GM19468 (cell line): ENCODE measurements around the gene TRIM16.
"Not testable (repeated sequence)": the region's sequence is repeated elsewhere in the genome, so short reads cannot be mapped to it uniquely, and the experiment has no call there.

ENCODE experiments used
- ATAC-seq: cut with Tn5 transposase; IDR thresholded peaks from one replicate; pipeline ENCODE4 v1.9.1; 2021; ENCODE audit warnings: mild to moderate bottlenecking, moderate library complexity, moderate number of reproducible peaks; ENCODE audit not compliant: unreplicated experiment; ENCODE audit errors: extremely low read depth

TRIM16 gene

GRCh38 chr17:15659663-15660062 is 24.4 kb downstream of the TRIM16 start:
- no peak for ATAC-seq

DNA sequence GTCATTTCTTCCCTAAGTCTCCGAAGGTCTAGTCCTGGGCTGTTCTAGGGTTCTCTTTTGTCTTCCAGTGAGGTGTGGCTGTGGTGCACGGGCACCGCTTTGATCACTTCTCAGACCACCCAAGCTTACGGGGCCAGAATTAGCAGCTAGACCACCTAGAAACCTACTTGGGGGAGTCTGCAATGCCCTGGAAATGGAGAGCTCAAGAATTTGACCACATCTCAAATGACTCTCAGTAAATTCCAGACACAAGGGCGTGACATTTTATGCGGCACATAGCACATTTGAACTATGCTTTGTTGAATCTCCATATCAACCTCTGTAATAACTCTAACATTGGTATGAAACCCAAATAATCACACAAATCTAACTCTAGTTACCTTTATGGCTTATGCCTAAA is 24.9 kb downstream of the TRIM16 start:
- no peak for ATAC-seq

GRCh38 chr17:15658296-15658695 is 25.8 kb downstream of the TRIM16 start:
- no peak for ATAC-seq

- ATAC-seq = no peak
Observed at GRCh38 chr17:15657868-15658267, 26.2 kb downstream of the TRIM16 start.

GRCh38 chr17:15654886-15655561 is 29.1 kb downstream of the TRIM16 start:
- no peak for ATAC-seq

GRCh38 chr17:15654401-15654800 is 29.7 kb downstream of the TRIM16 start:
- ATAC-seq = not testable (repeated sequence)

- ATAC-seq = no peak
Observed at GRCh38 chr17:15652960-15653359, 31.2 kb downstream of the TRIM16 start.

DNA sequence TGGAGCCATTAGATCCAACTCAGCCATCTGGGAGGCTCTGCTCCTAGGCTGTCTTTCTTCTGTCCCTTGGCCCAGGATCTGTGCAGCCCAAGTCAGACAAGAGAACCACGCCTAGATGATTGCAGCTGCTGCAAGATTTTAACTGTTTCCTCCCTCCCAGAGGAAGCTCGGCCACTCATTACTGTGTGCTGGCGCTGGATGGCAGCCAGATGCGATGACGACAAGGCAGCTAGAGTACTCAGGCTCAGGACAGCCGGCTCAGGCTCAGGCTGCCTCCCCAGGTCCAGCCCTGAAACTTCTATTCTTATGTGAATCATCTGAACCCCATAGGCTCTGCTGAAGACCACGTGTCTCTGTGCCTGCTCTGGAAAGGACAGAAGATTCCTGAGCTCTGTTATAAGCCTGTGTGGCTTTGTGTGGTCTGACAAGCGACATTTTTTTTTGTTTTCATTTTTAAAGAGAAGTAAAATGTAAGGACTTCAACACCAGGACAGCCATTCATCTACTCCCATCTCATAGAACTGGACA is 32.5 kb downstream of the TRIM16 start:
- peak; percentile 71 for ATAC-seq

GRCh38 chr17:15650741-15651582 is 33.1 kb downstream of the TRIM16 start:
- ATAC-seq = no peak

DNA sequence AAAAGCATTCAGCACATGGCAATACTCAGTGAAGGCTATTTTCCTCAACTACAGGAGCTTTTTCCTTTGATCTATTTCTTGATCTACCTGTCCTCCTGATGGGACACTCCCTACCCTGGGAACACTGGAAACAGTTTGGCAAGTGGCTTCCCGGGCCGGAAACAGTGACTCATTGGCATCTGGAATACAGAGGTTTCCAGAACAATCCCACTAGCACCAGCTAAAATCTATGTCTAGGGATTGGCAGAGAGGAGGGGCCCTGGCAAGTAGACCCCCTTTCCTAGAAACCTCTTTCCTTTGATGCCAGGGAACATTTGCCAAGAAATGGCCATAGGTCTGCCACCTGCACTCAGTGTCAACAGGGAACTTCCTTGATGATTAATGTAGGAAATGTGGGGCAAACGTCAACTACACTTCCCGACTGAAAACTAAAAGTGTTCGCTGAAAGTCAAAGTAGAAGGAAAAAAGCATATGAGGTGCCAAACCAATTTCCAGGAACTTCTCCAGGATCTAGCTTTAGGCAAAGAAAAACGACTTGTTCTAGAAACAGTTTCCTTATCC is 34.2 kb downstream of the TRIM16 start:
- no peak for ATAC-seq

DNA sequence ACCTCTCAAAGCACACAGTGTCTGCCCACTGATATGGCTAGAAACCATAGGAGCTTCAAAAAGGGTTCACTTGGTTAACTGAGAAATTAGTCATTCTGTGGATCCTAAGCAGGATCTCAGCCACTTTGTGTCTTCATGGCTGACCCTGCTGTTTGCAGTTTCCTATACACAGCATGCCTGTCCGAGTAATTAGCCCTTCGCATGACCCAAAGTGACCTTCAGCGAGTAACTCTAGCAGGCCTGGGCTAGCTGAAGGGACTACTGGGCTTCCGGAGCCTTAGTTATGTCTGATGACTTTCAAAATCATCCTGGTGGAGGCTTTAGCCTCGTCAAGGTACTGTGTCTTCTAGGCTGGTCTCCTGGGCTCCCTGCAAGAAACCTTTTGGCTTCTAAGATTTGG is 35.7 kb downstream of the TRIM16 start:
- no peak for ATAC-seq

GRCh38 chr17:15645942-15646312 is 38.2 kb downstream of the TRIM16 start:
- not testable (repeated sequence) for ATAC-seq

GRCh38 chr17:15645099-15645941 is 38.8 kb downstream of the TRIM16 start:
- not testable (repeated sequence) for ATAC-seq

DNA sequence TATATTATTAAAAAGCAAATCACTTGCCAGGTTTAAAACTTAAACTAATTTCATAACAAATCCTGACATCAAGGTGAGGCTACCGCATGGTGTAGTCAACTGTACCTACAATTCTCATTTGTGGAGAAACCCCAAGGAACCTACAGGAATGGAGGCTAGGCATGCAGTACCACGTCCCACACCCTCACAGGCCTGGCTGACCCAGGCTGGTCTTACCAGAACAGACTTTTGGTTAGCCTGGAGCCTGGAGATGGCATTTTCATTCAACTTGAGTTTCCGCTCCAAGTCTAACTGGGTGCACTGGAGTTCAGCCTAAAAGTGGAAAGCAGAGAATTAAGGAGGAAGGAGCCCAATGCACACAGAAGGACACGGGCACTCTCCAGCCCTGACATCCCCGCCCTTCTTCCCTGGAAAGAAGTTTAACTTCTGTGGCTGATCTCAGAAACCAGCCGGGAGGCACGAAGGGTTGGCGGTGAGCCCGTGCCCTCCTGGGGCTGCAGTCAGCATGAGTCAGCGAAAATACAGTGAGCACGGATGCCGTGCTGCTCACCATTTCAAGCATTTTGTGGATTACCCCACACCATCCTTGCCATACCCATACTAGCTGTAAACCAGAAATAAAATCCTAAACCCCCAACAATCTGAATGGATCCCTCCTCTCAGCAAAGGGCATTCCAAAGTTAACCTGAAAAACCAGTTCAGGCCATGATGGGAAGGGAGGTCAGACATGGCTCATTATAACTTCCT is 41.4 kb downstream of the TRIM16 start:
- ATAC-seq = not testable (repeated sequence)

DNA sequence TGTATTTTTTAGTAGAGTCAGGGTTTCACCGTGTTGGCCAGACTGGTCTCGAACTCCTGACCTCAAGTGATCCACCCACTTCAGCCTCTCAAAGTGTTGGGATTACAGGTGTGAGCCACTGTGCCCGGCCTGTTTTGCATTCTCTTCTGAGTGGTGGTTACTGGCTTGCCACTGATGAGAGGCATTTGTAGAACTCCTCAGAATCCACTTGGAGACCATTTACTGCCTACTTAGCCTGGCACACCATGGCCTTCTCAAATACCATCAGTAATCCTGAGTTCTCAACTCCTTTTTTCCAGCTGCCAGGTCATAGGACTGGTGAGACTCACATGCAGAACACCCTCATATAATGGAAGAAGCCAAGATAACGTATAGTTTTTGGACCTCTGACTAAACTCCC is 42.1 kb downstream of the TRIM16 start:
- not testable (repeated sequence) for ATAC-seq

GRCh38 chr17:15630930-15631453 is 53.1 kb downstream of the TRIM16 start:
- not testable (repeated sequence) for ATAC-seq

DNA sequence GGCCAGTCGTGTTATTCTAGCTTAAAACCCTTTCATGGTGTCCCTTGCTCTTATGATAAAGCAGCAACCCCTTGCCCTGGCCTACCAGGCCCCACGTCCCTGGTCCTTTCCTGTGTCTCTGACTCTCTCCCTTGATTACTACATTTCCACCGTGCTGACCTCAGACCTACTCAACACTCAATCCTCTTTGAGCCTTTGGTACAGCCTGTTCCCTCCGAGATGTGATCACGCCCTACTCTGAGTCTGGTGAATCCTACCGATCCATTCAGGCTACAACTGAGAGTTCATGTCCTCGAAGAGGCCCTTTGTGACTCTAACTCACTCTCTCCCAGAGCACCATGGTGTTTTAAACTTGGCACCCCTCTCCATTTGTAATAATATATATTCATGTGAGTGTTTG is 54.1 kb downstream of the TRIM16 start:
- not testable (repeated sequence) for ATAC-seq

- not testable (repeated sequence) for ATAC-seq
Observed at GRCh38 chr17:15623661-15624209, 60.4 kb downstream of the TRIM16 start.

DNA sequence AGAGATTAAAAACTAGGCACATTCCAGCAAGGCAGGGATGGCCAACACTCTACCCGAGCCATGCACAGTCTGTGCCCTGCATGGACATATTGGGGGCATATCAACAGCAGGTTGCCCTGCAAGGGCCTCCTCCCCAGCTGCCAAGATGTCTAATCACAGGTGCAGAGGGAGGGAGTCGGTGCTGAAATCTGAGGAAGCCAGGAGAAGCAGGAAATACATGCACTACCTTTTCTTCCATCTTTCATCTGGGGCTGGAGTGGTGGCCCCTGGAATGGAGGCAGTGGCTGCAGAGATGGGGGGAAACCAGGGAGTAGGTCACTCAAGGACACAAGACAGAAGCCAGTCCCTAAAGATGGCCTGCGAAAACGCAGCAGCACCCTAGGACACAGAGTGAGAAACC is 60.9 kb downstream of the TRIM16 start:
- ATAC-seq = not testable (repeated sequence)
